Keratinocyte (primary cell): Measurements from ENCODE around the gene ATXN7L2. TPM values are rescaled to one million over a fixed set of nuclear protein-coding genes. Genes with fewer than 3 reads are reported as not detected.

ENCODE experiments used
- DNase-seq: peaks from one replicate; pipeline ENCODE4 v3.0.0-alpha.2; 2011; ENCODE audit warnings: low read depth, missing footprints, low spot score
- FAIRE-seq: peaks from 2 replicates; lab custom pipeline; 2011; peaks lifted over from hg19 to GRCh38; lab: Jason Lieb, UNC
- H2AFZ ChIP-seq: 2 replicates; pipeline ENCODE4 v1.6.0; 2012; ENCODE audit warnings: low read length, control low read depth, inconsistent platforms; ENCODE audit not compliant: control insufficient read depth
- H3K27ac ChIP-seq: 2 replicates; pipeline ENCODE4 v1.5.1; 2011; ENCODE audit warnings: low read length; ENCODE audit not compliant: control insufficient read depth, insufficient read depth
- H3K27me3 ChIP-seq: 3 replicates; pipeline ENCODE4 v1.6.0; 2011; ENCODE audit warnings: low read length; ENCODE audit not compliant: control insufficient read depth, insufficient read depth; ENCODE audit errors: extremely low read depth
- H3K36me3 ChIP-seq, 2 experiments: 2 replicates in 1 of 2; 3 replicates in 1 of 2; pipeline ENCODE4 v1.5.1; 2011; ENCODE audit warnings: low read length in 2 of 2, mild to moderate bottlenecking in 1 of 2; ENCODE audit not compliant: control insufficient read depth in 2 of 2, insufficient read depth in 2 of 2; ENCODE audit errors: extremely low read depth in 1 of 2
- H3K4me1 ChIP-seq: 3 replicates; pipeline ENCODE4 v1.5.1; 2011; ENCODE audit warnings: low read length; ENCODE audit not compliant: control insufficient read depth, insufficient read depth; ENCODE audit errors: extremely low read depth
- H3K4me2 ChIP-seq: 3 replicates; pipeline ENCODE4 v1.6.0; 2011; ENCODE audit warnings: low read depth, low read length; ENCODE audit not compliant: control insufficient read depth, insufficient read depth; ENCODE audit errors: extremely low read depth
- H3K4me3 ChIP-seq, 3 experiments: fragments of 200-600 bp in 1 of 3; sonication (generic) in 1 of 3; 2 replicates in 2 of 3; 3 replicates in 1 of 3; pipeline ENCODE4 v1.5.1; 2011 to 2016; ENCODE audit warnings: low read length in 3 of 3, mild to moderate bottlenecking in 3 of 3, control low read depth in 2 of 3, inconsistent platforms in 1 of 3, low read depth in 1 of 3, mixed read lengths in 1 of 3, mixed run types in 1 of 3, moderate library complexity in 1 of 3; ENCODE audit not compliant: control insufficient read depth in 2 of 3, insufficient read depth in 2 of 3; ENCODE audit errors: extremely low read depth in 1 of 3
- H3K79me2 ChIP-seq: 2 replicates; pipeline ENCODE4 v1.6.0; 2012; ENCODE audit warnings: low read length; ENCODE audit not compliant: control insufficient read depth, insufficient read depth
- H3K9ac ChIP-seq: 3 replicates; pipeline ENCODE4 v1.6.0; 2011; ENCODE audit warnings: low read length; ENCODE audit not compliant: control insufficient read depth, insufficient read depth; ENCODE audit errors: extremely low read depth
- H3K9me1 ChIP-seq: 3 replicates; pipeline ENCODE4 v1.6.0; 2011; ENCODE audit warnings: low read length; ENCODE audit not compliant: control insufficient read depth, insufficient read depth; ENCODE audit errors: extremely low read depth
- H3K9me3 ChIP-seq: 2 replicates; pipeline ENCODE4 v1.5.1; 2012; ENCODE audit warnings: low read depth, low read length; ENCODE audit not compliant: control insufficient read depth
- H4K20me1 ChIP-seq: 3 replicates; pipeline ENCODE4 v1.6.0; 2011; ENCODE audit warnings: low read length; ENCODE audit not compliant: control insufficient read depth, insufficient read depth; ENCODE audit errors: extremely low read depth
- EZH2 ChIP-seq: IDR thresholded peaks from one replicate; pipeline ENCODE4 v1.6.1; 2012; ENCODE audit warnings: inconsistent platforms, mild to moderate bottlenecking, low read length, moderate library complexity
- dilution Hi-C: fragments of 300-500 bp; cut with MboI; formaldehyde crosslinking; loops from one replicate; pipeline ENCODE4 v1.7.0; 2020; ENCODE audit warnings: low sequenced_read_pairs; ENCODE audit not compliant: extremely low pct_ligation_motif_present
- polyA plus RNA-seq, 5 experiments: library from polyadenylated mRNA; depleted of rRNA in 3 of 5; stranded (reverse) in 3 of 5; stranded (forward) in 1 of 5; unstranded in 1 of 5; fragments of >200 nt; gene quantifications; 1 replicate in 1 of 5; 2 replicates in 3 of 5; 3 replicates in 1 of 5; pipeline versions ENCODE4 v1.2.1 to v1.2.3, GENCODE V29; 2011 to 2012; ENCODE audit warnings: missing spikeins in 2 of 5, low read depth in 1 of 5, low replicate concordance in 1 of 5
- TF ChIP-seq, protein P1 (sequence below), 3 experiments: IDR thresholded peaks in 1 of 3; conservative IDR thresholded peaks in 1 of 3; optimal IDR thresholded peaks in 1 of 3; 2 replicates in 2 of 3; 3 replicates in 1 of 3; pipeline versions ENCODE3 to v1.5.1; 2011; ENCODE audit warnings: low read length in 3 of 3, mild to moderate bottlenecking in 3 of 3, moderate library complexity in 2 of 3, control low read depth in 1 of 3, inconsistent platforms in 1 of 3; ENCODE audit not compliant: insufficient read depth in 2 of 3; ENCODE audit errors: extremely low read depth in 1 of 3

The ATXN7L2 gene
- polyA plus RNA-seq, 1 donor (not counting 4 experiments of a cell fraction or from before 2014, with no cell fraction given), result 1.2 TPM

- Histone ChIP-seq H4K20me1 (no peaks in the 10 kb centered on the region), H3K4me1 (peaks cover 7% of the 10 kb centered on the region), H3K27ac (no peak overlapping the region), H3K79me2 (peaks cover 7% of the 10 kb centered on the region), H3K36me3 (peaks cover 10 to 11% of the 10 kb centered on the region in 2 experiments), H2AFZ (no peak overlapping the region), H3K4me2 (no peak overlapping the region), H3K4me3 (no peak overlapping the region), H3K27me3 (no peaks in the 10 kb centered on the region), H3K9me3 (no peaks in the 10 kb centered on the region), H3K9ac (no peak overlapping the region), H3K9me1 (no peaks in the 10 kb centered on the region)
- FAIRE-seq (no peak), DNase-seq (no peak)
- no peak for TF ChIP-seq EZH2
- TF ChIP-seq, protein P1, sequence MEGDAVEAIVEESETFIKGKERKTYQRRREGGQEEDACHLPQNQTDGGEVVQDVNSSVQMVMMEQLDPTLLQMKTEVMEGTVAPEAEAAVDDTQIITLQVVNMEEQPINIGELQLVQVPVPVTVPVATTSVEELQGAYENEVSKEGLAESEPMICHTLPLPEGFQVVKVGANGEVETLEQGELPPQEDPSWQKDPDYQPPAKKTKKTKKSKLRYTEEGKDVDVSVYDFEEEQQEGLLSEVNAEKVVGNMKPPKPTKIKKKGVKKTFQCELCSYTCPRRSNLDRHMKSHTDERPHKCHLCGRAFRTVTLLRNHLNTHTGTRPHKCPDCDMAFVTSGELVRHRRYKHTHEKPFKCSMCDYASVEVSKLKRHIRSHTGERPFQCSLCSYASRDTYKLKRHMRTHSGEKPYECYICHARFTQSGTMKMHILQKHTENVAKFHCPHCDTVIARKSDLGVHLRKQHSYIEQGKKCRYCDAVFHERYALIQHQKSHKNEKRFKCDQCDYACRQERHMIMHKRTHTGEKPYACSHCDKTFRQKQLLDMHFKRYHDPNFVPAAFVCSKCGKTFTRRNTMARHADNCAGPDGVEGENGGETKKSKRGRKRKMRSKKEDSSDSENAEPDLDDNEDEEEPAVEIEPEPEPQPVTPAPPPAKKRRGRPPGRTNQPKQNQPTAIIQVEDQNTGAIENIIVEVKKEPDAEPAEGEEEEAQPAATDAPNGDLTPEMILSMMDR (optimal IDR thresholded peaks at IDR 0.05 in 1 of 3, IDR thresholded peaks at IDR 0.05 in 1 of 3, conservative IDR thresholded peaks at IDR 0.05 in 1 of 3; ENCODE audit: extremely low read depth in 1 of 3, insufficient read depth in 2 of 3, low read length in 3 of 3), result no peak
- dilution Hi-C loops, result no loop called here
Measured at GRCh38 chr1:109490934-109491302, 7.2 kb downstream of the ATXN7L2 start.

- no peak for TF ChIP-seq EZH2
- TF ChIP-seq, protein P1 (optimal IDR thresholded peaks at IDR 0.05 in 1 of 3, IDR thresholded peaks at IDR 0.05 in 1 of 3, conservative IDR thresholded peaks at IDR 0.05 in 1 of 3; ENCODE audit: extremely low read depth in 1 of 3, insufficient read depth in 2 of 3, low read length in 3 of 3), result no peak
- no peak overlapping the region for H3K4me3 ChIP-seq
- H3K27ac ChIP-seq, result no peak overlapping the region
- H3K27me3 ChIP-seq, result no peaks in the 10 kb centered on the region
- no peaks in the 10 kb centered on the region for H3K9me1 ChIP-seq
- no peak overlapping the region for H3K9ac ChIP-seq
- peaks cover 14% of the 10 kb centered on the region in 2 experiments for H3K36me3 ChIP-seq
- no peak for DNase-seq
- H3K4me1 ChIP-seq, result peaks cover 7% of the 10 kb centered on the region
- no peaks in the 10 kb centered on the region for H3K9me3 ChIP-seq
- dilution Hi-C loops, result no loop called here
- no peak overlapping the region for H3K4me2 ChIP-seq
- H4K20me1 ChIP-seq, result no peaks in the 10 kb centered on the region
- peaks cover 7% of the 10 kb centered on the region for H3K79me2 ChIP-seq
- no peak for FAIRE-seq
- no peak overlapping the region for H2AFZ ChIP-seq
Measured at GRCh38 chr1:109491372-109491771, 7.7 kb downstream of the ATXN7L2 start.
